Liver (tissue), 9 donors: ENCODE data around the gene DPM2. TPM values are rescaled to one million over a fixed set of nuclear protein-coding genes. Genes with fewer than 3 reads are reported as not detected.

ENCODE experiments used
- DNase-seq: peaks from one replicate; pipeline ENCODE4 v3.0.0-alpha.2; 2017; ENCODE audit warnings: low spot score
- H3K27ac ChIP-seq, 2 donors: one replicate each; pipeline ENCODE4 v1.7.0; 2013; ENCODE audit warnings: inconsistent platforms in 2 of 2, low read length in 2 of 2, control low read depth in 1 of 2, low read depth in 1 of 2, mild to moderate bottlenecking in 1 of 2
- H3K27me3 ChIP-seq, 4 donors: one replicate each; pipeline versions ENCODE4 v1.6.1 to v1.7.0; 2013; ENCODE audit warnings: low read length in 3 of 4, inconsistent platforms in 1 of 4, mild to moderate bottlenecking in 1 of 4, moderate library complexity in 1 of 4; ENCODE audit not compliant: control insufficient read depth in 4 of 4, insufficient read depth in 4 of 4
- H3K36me3 ChIP-seq, 4 donors: one replicate each; pipeline versions ENCODE4 v1.6.1 to v1.7.0; 2013; ENCODE audit warnings: low read length in 3 of 4, mild to moderate bottlenecking in 3 of 4, low read depth in 1 of 4, moderate library complexity in 1 of 4; ENCODE audit not compliant: control insufficient read depth in 4 of 4, insufficient read depth in 3 of 4
- H3K4me1 ChIP-seq, 4 donors: one replicate each; pipeline versions ENCODE4 v1.6.1 to v1.7.0; 2013; ENCODE audit warnings: low read length in 3 of 4, mild to moderate bottlenecking in 3 of 4, moderate library complexity in 1 of 4; ENCODE audit not compliant: control insufficient read depth in 4 of 4, insufficient read depth in 4 of 4
- H3K4me3 ChIP-seq, 3 donors: one replicate each; pipeline versions ENCODE4 v1.6.1 to v1.7.0; 2013; ENCODE audit warnings: low read length in 3 of 3, control low read depth in 1 of 3, low read depth in 1 of 3, mild to moderate bottlenecking in 1 of 3
- H3K9ac ChIP-seq, 2 donors: one replicate each; pipeline ENCODE4 v1.7.0; 2013; ENCODE audit warnings: low read length in 2 of 2, mild to moderate bottlenecking in 2 of 2, moderate library complexity in 2 of 2, control low read depth in 1 of 2, low read depth in 1 of 2
- H3K9me3 ChIP-seq, 4 donors: one replicate each; pipeline versions ENCODE4 v1.6.1 to v1.7.0; 2013; ENCODE audit warnings: low read length in 3 of 4; ENCODE audit not compliant: control insufficient read depth in 4 of 4
- EGR1 ChIP-seq, 2 donors: IDR thresholded peaks; 2 replicates each; pipeline ENCODE4 v1.6.1; 2016 to 2018; ENCODE audit warnings: antibody characterized with exemption in 2 of 2, low read depth in 2 of 2
- FOXA1 ChIP-seq: IDR thresholded peaks from 2 replicates; pipeline ENCODE4 v1.6.1; 2016; ENCODE audit warnings: antibody characterized with exemption
- GABPA ChIP-seq, 2 donors: IDR thresholded peaks in 1 of 2; conservative IDR thresholded peaks in 1 of 2; 2 replicates each; pipeline ENCODE4 v1.6.1; 2016; ENCODE audit warnings: antibody characterized with exemption in 2 of 2, mild to moderate bottlenecking in 1 of 2, moderate library complexity in 1 of 2
- HNF4A ChIP-seq, 2 donors: conservative IDR thresholded peaks; 2 replicates each; pipeline ENCODE4 v1.6.1; 2016; ENCODE audit warnings: antibody characterized with exemption in 2 of 2, mild to moderate bottlenecking in 2 of 2
- HNF4G ChIP-seq: IDR thresholded peaks from 2 replicates; pipeline ENCODE4 v1.6.1; 2016; ENCODE audit warnings: antibody characterized with exemption
- JUND ChIP-seq, 2 donors: IDR thresholded peaks; 2 replicates each; pipeline ENCODE4 v1.6.1; 2016; ENCODE audit warnings: antibody characterized with exemption in 2 of 2
- NR2F2 ChIP-seq: IDR thresholded peaks from 2 replicates; pipeline ENCODE4 v1.6.1; 2016; ENCODE audit warnings: antibody characterized with exemption
- RAD21 ChIP-seq, 2 donors: IDR thresholded peaks; 2 replicates each; pipeline ENCODE4 v1.6.1; 2016; ENCODE audit warnings: antibody characterized with exemption in 2 of 2, mild to moderate bottlenecking in 2 of 2
- RXRA ChIP-seq, 2 donors: IDR thresholded peaks; 2 replicates each; pipeline ENCODE4 v1.6.1; 2017 to 2018; ENCODE audit warnings: antibody characterized with exemption in 2 of 2, mild to moderate bottlenecking in 1 of 2
- SP1 ChIP-seq: IDR thresholded peaks from 2 replicates; pipeline ENCODE4 v1.6.1; 2018; ENCODE audit warnings: antibody characterized with exemption, mild to moderate bottlenecking
- TAF1 ChIP-seq: conservative IDR thresholded peaks from 2 replicates; pipeline ENCODE4 v1.6.1; 2016; ENCODE audit warnings: antibody characterized with exemption, mild to moderate bottlenecking
- YY1 ChIP-seq: IDR thresholded peaks from 2 replicates; pipeline ENCODE4 v1.6.1; 2016; ENCODE audit warnings: antibody characterized with exemption, mild to moderate bottlenecking
- WGBS: extraction: QIAGEN DNeasy Blood & Tissue Kit; methylation state at CpG from one replicate; pipeline ENCODE4 v1.1.7; 2013; 5-methylcytosine and 5-hydroxymethylcytosine counted together
- polyA plus RNA-seq, 2 donors: library from polyadenylated mRNA; stranded (reverse) in 1 of 2; unstranded in 1 of 2; fragments of 200-250 nt in 1 of 2; fragments of >200 nt in 1 of 2; fragmentation: Nextera tagmentation in 1 of 2; extraction: Ambion mirVana in 1 of 2; gene quantifications; one replicate each; pipeline versions ENCODE4 v1.2.1 to v1.2.3, GENCODE V29; 2013 to 2015
- total RNA-seq, 2 donors: library from RNA; depleted of rRNA; stranded (reverse); fragments of >200 nt; gene quantifications; one replicate each; pipeline ENCODE4 v1.2.3, GENCODE V29; 2014
- TF ChIP-seq, protein P1 (sequence below): IDR thresholded peaks from 2 replicates; pipeline ENCODE4 v1.6.1; 2016; ENCODE audit warnings: antibody characterized with exemption
- TF ChIP-seq, protein P2 (sequence below): IDR thresholded peaks from 2 replicates; pipeline ENCODE4 v1.6.1; 2016; ENCODE audit warnings: antibody characterized with exemption
- TF ChIP-seq, protein P3 (sequence below): IDR thresholded peaks from 2 replicates; pipeline ENCODE4 v1.6.1; 2016; ENCODE audit warnings: antibody characterized with exemption
- TF ChIP-seq, protein P4 (sequence below): IDR thresholded peaks from 2 replicates; pipeline ENCODE4 v1.6.1; 2016; ENCODE audit warnings: antibody characterized with exemption, mild to moderate bottlenecking
- TF ChIP-seq, protein P5 (sequence below): fragments of 150-350 bp; IDR thresholded peaks from 2 replicates; pipeline ENCODE4 v1.5.1; 2017; ENCODE audit warnings: improper control_type of control experiment, low read depth, low read length; ENCODE audit not compliant: missing input control
- donor health status: healthy.
- donor health status: healthy.
- donor health status: healthy.
- donor health status: healthy.
- donor health status: healthy.

Gene DPM2
- total and polyA plus RNA-seq, 4 donors, result 9.3 to 25.0 (median 22.0) TPM

DNA sequence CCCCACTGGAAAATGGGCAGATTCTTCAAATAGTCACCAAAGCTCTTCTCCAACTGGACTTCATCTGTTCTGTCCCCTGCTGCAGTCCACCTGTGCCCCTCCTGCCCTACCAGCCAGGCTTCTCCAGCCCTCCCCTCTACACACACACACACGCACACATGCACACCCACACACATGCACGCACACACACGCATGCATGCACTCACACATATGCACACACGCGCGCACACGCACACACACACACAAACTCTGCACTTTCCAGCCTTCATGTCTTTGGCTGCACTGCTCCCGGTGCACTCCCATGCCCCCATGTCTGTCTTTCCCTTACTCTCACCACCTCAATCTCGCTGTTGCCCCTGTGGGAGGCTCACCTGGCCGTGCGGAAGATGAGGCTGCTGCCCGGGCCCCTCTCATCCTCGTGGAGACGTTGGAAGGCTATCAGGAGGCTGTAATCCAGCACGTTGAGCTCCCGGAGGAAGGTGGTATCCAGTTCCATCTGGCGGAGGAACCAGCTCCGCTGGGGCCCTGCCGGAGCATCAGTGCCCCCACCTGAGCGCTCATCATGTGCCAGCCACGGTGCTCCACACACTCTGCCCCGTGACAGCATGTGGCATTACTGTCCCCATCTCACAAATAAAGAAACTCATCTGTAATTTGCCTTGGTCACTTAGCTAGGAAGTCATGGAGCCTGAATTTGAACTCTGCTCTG, 12.8 kb downstream of the DPM2 start:
- H3K4me1 ChIP-seq, result peaks cover 0 to 19% (median 10%) of the 10 kb centered on the region in 4 donors
- no peaks in the 10 kb centered on the region for H3K9me3 ChIP-seq
- H3K27ac ChIP-seq, result no peak overlapping the region
- H3K4me3 ChIP-seq, result no peak overlapping the region
- no peak overlapping the region for H3K9ac ChIP-seq
- WGBS, result 85% methylated on average over 22 of the region's 22 CpGs
- no peaks in the 10 kb centered on the region for H3K36me3 ChIP-seq
- no peak for DNase-seq
- TF ChIP-seq RXRA (IDR thresholded peaks at IDR 0.05) (no peak), SP1 (no peak), HNF4G (no peak), FOXA1 (no peak), TAF1 (no peak), RAD21 (IDR thresholded peaks at IDR 0.05) (no peak), NR2F2 (no peak), GABPA (IDR thresholded peaks at IDR 0.05 in 1 of 2, conservative IDR thresholded peaks at IDR 0.05 in 1 of 2) (no peak), YY1 (no peak), EGR1 (IDR thresholded peaks at IDR 0.05; ENCODE audit: low read depth in 2 of 2) (no peak)
- TF ChIP-seq, protein P1, sequence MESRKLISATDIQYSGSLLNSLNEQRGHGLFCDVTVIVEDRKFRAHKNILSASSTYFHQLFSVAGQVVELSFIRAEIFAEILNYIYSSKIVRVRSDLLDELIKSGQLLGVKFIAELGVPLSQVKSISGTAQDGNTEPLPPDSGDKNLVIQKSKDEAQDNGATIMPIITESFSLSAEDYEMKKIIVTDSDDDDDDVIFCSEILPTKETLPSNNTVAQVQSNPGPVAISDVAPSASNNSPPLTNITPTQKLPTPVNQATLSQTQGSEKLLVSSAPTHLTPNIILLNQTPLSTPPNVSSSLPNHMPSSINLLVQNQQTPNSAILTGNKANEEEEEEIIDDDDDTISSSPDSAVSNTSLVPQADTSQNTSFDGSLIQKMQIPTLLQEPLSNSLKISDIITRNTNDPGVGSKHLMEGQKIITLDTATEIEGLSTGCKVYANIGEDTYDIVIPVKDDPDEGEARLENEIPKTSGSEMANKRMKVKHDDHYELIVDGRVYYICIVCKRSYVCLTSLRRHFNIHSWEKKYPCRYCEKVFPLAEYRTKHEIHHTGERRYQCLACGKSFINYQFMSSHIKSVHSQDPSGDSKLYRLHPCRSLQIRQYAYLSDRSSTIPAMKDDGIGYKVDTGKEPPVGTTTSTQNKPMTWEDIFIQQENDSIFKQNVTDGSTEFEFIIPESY, result no peak
- TF ChIP-seq, protein P2, sequence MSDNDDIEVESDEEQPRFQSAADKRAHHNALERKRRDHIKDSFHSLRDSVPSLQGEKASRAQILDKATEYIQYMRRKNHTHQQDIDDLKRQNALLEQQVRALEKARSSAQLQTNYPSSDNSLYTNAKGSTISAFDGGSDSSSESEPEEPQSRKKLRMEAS, result no peak
- TF ChIP-seq, protein P3, sequence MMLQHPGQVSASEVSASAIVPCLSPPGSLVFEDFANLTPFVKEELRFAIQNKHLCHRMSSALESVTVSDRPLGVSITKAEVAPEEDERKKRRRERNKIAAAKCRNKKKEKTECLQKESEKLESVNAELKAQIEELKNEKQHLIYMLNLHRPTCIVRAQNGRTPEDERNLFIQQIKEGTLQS, result no peak
- TF ChIP-seq, protein P4, sequence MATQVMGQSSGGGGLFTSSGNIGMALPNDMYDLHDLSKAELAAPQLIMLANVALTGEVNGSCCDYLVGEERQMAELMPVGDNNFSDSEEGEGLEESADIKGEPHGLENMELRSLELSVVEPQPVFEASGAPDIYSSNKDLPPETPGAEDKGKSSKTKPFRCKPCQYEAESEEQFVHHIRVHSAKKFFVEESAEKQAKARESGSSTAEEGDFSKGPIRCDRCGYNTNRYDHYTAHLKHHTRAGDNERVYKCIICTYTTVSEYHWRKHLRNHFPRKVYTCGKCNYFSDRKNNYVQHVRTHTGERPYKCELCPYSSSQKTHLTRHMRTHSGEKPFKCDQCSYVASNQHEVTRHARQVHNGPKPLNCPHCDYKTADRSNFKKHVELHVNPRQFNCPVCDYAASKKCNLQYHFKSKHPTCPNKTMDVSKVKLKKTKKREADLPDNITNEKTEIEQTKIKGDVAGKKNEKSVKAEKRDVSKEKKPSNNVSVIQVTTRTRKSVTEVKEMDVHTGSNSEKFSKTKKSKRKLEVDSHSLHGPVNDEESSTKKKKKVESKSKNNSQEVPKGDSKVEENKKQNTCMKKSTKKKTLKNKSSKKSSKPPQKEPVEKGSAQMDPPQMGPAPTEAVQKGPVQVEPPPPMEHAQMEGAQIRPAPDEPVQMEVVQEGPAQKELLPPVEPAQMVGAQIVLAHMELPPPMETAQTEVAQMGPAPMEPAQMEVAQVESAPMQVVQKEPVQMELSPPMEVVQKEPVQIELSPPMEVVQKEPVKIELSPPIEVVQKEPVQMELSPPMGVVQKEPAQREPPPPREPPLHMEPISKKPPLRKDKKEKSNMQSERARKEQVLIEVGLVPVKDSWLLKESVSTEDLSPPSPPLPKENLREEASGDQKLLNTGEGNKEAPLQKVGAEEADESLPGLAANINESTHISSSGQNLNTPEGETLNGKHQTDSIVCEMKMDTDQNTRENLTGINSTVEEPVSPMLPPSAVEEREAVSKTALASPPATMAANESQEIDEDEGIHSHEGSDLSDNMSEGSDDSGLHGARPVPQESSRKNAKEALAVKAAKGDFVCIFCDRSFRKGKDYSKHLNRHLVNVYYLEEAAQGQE, result no peak
- peaks cover 0 to 7% (median 0%) of the 10 kb centered on the region in 4 donors for H3K27me3 ChIP-seq

DNA sequence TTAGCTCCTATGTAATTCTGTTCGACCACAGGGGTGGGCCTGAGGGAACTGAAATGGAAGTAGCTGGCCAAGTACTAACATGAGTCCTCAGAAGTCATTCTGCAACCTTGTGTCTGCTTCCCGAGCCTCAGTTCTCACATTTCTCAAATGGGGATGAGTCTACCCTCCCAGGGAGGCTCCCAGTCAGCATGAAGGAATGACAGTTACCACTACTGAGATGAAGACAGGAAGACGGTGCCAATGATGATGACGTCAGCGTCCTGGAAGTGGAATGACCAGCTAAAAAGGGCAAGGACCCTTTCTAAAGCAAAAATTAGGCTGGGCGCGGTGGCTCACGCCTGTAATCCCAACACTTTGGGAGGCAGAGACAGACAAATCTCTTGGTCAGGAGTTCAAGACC, 13.9 kb downstream of the DPM2 start:
- WGBS, result 70% methylated on average over 8 of the region's 8 CpGs
- Histone ChIP-seq H3K36me3 (no peaks in the 10 kb centered on the region), H3K27ac (no peak overlapping the region), H3K4me1 (peaks cover 0 to 19% (median 10%) of the 10 kb centered on the region in 4 donors), H3K9me3 (no peaks in the 10 kb centered on the region), H3K4me3 (no peak overlapping the region), H3K27me3 (peaks cover 0 to 7% (median 0%) of the 10 kb centered on the region in 4 donors), H3K9ac (no peak overlapping the region)
- no peak for DNase-seq
- TF ChIP-seq RAD21 (IDR thresholded peaks at IDR 0.05) (no peak), JUND (IDR thresholded peaks at IDR 0.05) (no peak), EGR1 (IDR thresholded peaks at IDR 0.05; ENCODE audit: low read depth in 2 of 2) (no peak), YY1 (no peak), HNF4A (conservative IDR thresholded peaks at IDR 0.05) (no peak), RXRA (IDR thresholded peaks at IDR 0.05) (no peak), NR2F2 (no peak), FOXA1 (no peak), TAF1 (no peak)
- TF ChIP-seq, protein P4, result no peak
- TF ChIP-seq, protein P5, sequence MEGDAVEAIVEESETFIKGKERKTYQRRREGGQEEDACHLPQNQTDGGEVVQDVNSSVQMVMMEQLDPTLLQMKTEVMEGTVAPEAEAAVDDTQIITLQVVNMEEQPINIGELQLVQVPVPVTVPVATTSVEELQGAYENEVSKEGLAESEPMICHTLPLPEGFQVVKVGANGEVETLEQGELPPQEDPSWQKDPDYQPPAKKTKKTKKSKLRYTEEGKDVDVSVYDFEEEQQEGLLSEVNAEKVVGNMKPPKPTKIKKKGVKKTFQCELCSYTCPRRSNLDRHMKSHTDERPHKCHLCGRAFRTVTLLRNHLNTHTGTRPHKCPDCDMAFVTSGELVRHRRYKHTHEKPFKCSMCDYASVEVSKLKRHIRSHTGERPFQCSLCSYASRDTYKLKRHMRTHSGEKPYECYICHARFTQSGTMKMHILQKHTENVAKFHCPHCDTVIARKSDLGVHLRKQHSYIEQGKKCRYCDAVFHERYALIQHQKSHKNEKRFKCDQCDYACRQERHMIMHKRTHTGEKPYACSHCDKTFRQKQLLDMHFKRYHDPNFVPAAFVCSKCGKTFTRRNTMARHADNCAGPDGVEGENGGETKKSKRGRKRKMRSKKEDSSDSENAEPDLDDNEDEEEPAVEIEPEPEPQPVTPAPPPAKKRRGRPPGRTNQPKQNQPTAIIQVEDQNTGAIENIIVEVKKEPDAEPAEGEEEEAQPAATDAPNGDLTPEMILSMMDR, result no peak
